C4-2B (cell line): Measurements from ENCODE around the gene MAOB.

Source experiments
- ZFX ChIP-seq: fragments of 450-650 bp; IDR thresholded peaks from 2 replicates; pipeline ENCODE4 v1.6.1; 2017
- TF ChIP-seq, protein P1 (sequence below): fragments of 450-650 bp; conservative IDR thresholded peaks from 2 replicates; pipeline ENCODE4 v1.5.1; 2017; ENCODE audit warnings: mild to moderate bottlenecking

DNA sequence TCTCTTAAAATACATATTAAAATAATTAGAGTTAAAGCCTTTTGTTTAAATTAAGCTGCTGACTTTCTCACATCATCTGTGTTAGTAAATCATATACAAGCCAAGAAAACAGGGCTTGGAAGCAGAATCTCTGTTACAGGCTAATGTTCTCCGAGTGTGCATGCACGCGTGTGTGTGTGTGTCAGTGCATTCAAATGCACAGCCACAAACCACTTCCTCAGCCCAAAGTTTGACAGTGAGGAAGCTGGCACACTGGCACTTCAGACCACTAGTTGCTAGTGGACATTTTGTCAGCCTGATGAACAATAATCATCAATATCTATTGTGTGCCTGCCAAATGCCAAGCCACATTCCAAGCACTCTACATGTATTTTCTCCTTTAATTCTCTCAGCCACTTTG is 5.6 kb downstream of the MAOB start:
- TF ChIP-seq, protein P1, sequence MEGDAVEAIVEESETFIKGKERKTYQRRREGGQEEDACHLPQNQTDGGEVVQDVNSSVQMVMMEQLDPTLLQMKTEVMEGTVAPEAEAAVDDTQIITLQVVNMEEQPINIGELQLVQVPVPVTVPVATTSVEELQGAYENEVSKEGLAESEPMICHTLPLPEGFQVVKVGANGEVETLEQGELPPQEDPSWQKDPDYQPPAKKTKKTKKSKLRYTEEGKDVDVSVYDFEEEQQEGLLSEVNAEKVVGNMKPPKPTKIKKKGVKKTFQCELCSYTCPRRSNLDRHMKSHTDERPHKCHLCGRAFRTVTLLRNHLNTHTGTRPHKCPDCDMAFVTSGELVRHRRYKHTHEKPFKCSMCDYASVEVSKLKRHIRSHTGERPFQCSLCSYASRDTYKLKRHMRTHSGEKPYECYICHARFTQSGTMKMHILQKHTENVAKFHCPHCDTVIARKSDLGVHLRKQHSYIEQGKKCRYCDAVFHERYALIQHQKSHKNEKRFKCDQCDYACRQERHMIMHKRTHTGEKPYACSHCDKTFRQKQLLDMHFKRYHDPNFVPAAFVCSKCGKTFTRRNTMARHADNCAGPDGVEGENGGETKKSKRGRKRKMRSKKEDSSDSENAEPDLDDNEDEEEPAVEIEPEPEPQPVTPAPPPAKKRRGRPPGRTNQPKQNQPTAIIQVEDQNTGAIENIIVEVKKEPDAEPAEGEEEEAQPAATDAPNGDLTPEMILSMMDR: no peak
- TF ChIP-seq ZFX: no peak
